ENCODE data around the gene LMX1A. TPM values are rescaled to one million over a fixed set of nuclear protein-coding genes. Genes with fewer than 3 reads are reported as not detected.

LMX1A gene
- total RNA-seq, 1 experiment from 2014 or later = not detected

DNA sequence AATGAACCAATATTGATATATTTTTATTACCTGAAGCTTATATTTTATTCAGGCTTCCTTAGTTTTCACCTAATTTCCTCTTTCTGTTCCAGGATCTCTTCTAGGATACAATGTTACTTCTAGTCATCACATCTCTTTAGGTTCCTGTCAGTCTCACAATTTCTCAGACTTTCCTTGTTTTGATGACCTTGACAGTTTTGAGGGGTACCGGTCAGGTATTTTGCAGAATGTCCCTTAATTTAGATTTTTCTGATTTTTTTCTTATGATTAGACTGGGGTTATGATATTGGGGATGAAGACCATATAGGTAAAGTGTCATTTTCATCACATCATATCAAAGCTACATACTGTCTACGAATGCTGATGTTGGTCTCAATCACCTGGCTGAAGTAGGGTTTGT, 167.5 kb downstream of the LMX1A start:
- TF ChIP-seq CTCF (IDR thresholded peaks at IDR 0.05; ENCODE audit: unreplicated experiment) = no peak
- no TSS peak for BruUV-seq (replicated peaks)
- no peak overlapping the region for H3K4me3 Mint-ChIP-seq (ENCODE audit: unreplicated experiment)
- H3K27ac Mint-ChIP-seq (ENCODE audit: low read depth, unreplicated experiment) = no peak overlapping the region
- no peaks in the 10 kb centered on the region for H3K9me3 Mint-ChIP-seq (ENCODE audit: unreplicated experiment)
- H3K36me3 Mint-ChIP-seq (ENCODE audit: insufficient read depth, unreplicated experiment) = no peaks in the 10 kb centered on the region
- ChIA-PET POLR2A (interaction anchor here (0.6 to 1.1 kb wide), 3 partner anchors 9 to 196 kb away, joined by 3 to 5 read pairs (median 3); no protein-coding TSS in a partner anchor), CTCF (interaction anchor here (0.6 to 4.4 kb wide), 6 partner anchors 44 to 194 kb away, joined by 3 to 16 read pairs (median 4); no protein-coding TSS in a partner anchor)
- DNase-seq (ENCODE audit: unreplicated experiment) = no peak
- H3K4me1 Mint-ChIP-seq (ENCODE audit: insufficient read depth, unreplicated experiment) = no peaks in the 10 kb centered on the region
- intact Hi-C loops (cut with micrococcal nuclease) = no loop called here
- no peaks in the 10 kb centered on the region for H3K27me3 Mint-ChIP-seq (ENCODE audit: insufficient read depth, unreplicated experiment)

DNA sequence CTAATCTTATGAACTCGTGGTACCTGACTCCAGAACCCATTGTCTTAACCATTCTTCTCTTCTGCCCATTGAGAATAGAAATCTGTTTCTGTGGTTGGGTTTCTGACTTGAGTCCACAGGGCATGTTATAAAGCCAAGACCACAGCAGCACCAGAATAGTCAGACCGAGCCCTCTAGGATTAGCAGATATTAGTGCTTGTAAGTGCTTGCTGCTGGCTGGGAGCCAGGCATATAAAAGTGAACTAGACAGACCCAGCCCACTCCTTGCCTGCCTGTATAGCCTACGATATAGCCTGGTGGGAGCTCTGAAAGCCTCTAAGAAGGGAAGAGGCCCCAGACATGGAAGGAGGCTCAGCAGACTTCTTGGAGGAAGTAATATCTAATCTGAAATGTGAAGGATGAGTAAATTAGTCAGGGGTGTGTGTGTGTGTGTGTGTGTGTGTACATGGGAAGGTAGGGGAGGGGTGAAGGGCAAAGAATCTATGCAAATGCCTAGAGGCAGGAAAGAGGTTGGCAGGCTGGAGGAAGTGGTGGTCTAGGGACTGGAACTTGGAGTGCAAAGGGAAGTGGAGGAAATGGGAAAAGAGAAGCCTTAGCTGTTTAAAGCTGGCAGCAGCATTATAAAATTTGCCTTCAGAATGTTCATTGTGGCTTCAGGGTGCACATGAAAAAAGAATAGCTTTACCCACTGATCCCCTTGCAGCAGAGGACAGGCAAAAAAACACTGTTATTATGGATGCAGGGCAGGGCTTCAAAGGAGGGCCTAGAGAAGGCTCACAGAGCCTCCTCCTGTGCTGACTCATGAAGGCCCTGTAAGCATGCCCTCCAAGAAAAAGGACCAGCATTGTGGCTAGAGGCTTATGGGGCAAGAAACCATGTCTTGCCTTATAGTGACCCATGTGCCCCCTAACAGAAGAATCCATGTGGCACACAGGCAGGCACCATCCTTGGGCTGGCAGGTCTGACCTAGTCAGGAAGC, 169.2 kb downstream of the LMX1A start:
- H3K36me3 Mint-ChIP-seq (ENCODE audit: insufficient read depth, unreplicated experiment) = no peaks in the 10 kb centered on the region
- ChIA-PET CTCF (interaction anchor here (1.0 to 4.4 kb wide), 4 partner anchors 42 to 190 kb away, joined by 3 to 16 read pairs (median 6); no protein-coding TSS in a partner anchor), POLR2A (interaction anchor here (0.7 kb wide), 1 partner anchor 157 kb away, joined by 3 read pairs; no protein-coding TSS in a partner anchor)
- no peak overlapping the region for H3K4me3 Mint-ChIP-seq (ENCODE audit: unreplicated experiment)
- no peaks in the 10 kb centered on the region for H3K27me3 Mint-ChIP-seq (ENCODE audit: insufficient read depth, unreplicated experiment)
- H3K9me3 Mint-ChIP-seq (ENCODE audit: unreplicated experiment) = peaks cover 4% of the 10 kb centered on the region
- TF ChIP-seq CTCF (IDR thresholded peaks at IDR 0.05; ENCODE audit: unreplicated experiment) = no peak
- no peaks in the 10 kb centered on the region for H3K4me1 Mint-ChIP-seq (ENCODE audit: insufficient read depth, unreplicated experiment)
- intact Hi-C loops (cut with micrococcal nuclease) = no loop called here
- no TSS peak for BruUV-seq (replicated peaks)
- H3K27ac Mint-ChIP-seq (ENCODE audit: low read depth, unreplicated experiment) = no peak overlapping the region
- DNase-seq (ENCODE audit: unreplicated experiment) = no peak

DNA sequence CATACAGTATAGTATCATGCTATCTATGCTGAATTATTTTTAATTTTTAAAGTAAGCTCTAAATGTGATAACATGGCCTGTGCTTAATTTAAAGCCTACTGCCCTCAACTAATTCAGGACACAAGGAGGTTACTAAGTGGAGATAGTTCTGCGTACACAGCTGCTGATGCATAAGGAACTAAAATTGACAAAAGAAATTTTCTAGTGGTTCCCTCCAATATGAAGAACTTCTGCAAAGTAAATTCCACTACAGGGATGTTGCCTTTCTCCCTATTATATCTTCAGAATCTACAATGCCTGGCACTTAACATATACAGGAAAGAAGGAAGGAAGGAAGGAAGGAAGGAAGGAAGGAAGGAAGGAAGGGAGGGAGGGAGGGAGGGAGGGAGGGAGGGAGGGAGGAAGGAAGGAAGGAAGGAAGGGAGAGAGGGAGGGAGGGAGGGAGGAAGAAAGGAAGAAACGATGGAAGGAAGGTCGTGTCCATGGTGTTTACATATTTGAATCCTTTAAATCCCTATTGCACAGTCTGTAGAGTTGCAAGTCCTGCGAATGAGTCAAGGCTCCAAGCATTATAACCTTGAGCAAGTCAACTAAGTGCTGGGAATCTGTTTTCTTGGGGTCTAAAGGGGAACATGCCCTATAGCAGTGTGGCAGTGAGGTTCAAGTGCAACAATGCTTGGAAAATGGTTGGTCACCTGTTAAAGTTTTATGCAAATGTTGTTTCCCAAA, 171.2 kb downstream of the LMX1A start:
- H3K27me3 Mint-ChIP-seq (ENCODE audit: insufficient read depth, unreplicated experiment) = no peaks in the 10 kb centered on the region
- no peaks in the 10 kb centered on the region for H3K36me3 Mint-ChIP-seq (ENCODE audit: insufficient read depth, unreplicated experiment)
- CTCF ChIA-PET = interaction anchor here (1.3 to 4.4 kb wide), 2 partner anchors 40 to 182 kb away, joined by 3 to 16 read pairs; no protein-coding TSS in a partner anchor
- POLR2A ChIA-PET = no interaction called here
- peaks cover 8% of the 10 kb centered on the region for H3K9me3 Mint-ChIP-seq (ENCODE audit: unreplicated experiment)
- BruUV-seq (replicated peaks) = no TSS peak
- DNase-seq (ENCODE audit: unreplicated experiment) = no peak
- H3K4me1 Mint-ChIP-seq (ENCODE audit: insufficient read depth, unreplicated experiment) = no peaks in the 10 kb centered on the region
- no peak overlapping the region for H3K4me3 Mint-ChIP-seq (ENCODE audit: unreplicated experiment)
- intact Hi-C loops (cut with micrococcal nuclease) = no loop called here
- no peak overlapping the region for H3K27ac Mint-ChIP-seq (ENCODE audit: low read depth, unreplicated experiment)
- no peak for TF ChIP-seq CTCF (IDR thresholded peaks at IDR 0.05; ENCODE audit: unreplicated experiment)

DNA sequence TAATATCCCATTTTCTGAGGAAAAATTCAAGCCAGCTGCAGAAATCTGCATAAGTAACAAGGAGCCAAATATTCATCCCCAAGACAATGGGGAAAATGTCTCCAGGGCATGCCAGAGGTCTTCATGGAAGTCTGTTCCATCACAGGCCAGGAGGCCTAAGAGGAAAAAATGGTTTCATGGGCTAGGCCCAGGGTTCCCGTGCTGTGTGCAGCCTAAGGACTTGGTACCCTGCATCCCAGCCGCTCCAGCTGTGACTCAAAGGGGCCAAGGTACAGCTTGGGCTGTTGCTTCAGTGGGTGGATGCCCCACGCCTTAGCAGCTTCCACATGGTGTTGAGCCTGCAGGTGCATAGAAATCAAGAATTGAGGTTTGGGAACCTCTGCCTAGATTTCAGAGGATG, 173.5 kb downstream of the LMX1A start:
- intact Hi-C loops (cut with micrococcal nuclease) = no loop called here
- ChIA-PET POLR2A (interaction anchor here (1.4 kb wide), 1 partner anchor 10 kb away, joined by 4 read pairs; no protein-coding TSS in a partner anchor), CTCF (interaction anchor here (0.8 to 3.1 kb wide), 4 partner anchors 37 to 171 kb away, joined by 3 to 8 read pairs (median 4); no protein-coding TSS in a partner anchor)
- Mint-ChIP-seq H3K36me3 (ENCODE audit: insufficient read depth, unreplicated experiment) (no peaks in the 10 kb centered on the region), H3K9me3 (ENCODE audit: unreplicated experiment) (peaks cover 8% of the 10 kb centered on the region), H3K27ac (ENCODE audit: low read depth, unreplicated experiment) (no peak overlapping the region), H3K27me3 (ENCODE audit: insufficient read depth, unreplicated experiment) (no peaks in the 10 kb centered on the region), H3K4me1 (ENCODE audit: insufficient read depth, unreplicated experiment) (no peaks in the 10 kb centered on the region), H3K4me3 (ENCODE audit: unreplicated experiment) (no peak overlapping the region)
- no peak for TF ChIP-seq CTCF (IDR thresholded peaks at IDR 0.05; ENCODE audit: unreplicated experiment)
- no TSS peak for BruUV-seq (replicated peaks)
- DNase-seq (ENCODE audit: unreplicated experiment) = no peak
